ENCODE data around the gene ADAP1.

Gene ADAP1

DNA sequence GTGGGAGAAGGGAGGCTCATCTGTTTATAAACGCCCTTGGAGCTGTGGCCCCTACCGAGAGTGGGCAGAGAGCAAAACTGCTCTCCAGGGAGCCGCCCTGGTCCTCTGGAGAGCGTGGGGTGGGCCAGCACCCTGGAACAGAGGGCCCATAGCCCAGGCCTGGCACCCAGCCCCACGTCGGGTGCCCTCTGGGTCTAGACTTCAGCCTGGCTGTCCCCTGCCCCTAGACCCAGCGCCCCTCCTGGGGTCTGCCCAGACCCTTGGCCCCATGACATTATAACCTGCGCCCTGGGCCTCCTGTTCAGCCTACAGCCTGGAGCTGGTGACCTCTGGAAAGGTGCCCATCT, 53.5 kb downstream of the ADAP1 start:
- peaks cover 3 to 36% (median 29%) of the 10 kb centered on the region in 3 donors for H3K36me3 ChIP-seq

DNA sequence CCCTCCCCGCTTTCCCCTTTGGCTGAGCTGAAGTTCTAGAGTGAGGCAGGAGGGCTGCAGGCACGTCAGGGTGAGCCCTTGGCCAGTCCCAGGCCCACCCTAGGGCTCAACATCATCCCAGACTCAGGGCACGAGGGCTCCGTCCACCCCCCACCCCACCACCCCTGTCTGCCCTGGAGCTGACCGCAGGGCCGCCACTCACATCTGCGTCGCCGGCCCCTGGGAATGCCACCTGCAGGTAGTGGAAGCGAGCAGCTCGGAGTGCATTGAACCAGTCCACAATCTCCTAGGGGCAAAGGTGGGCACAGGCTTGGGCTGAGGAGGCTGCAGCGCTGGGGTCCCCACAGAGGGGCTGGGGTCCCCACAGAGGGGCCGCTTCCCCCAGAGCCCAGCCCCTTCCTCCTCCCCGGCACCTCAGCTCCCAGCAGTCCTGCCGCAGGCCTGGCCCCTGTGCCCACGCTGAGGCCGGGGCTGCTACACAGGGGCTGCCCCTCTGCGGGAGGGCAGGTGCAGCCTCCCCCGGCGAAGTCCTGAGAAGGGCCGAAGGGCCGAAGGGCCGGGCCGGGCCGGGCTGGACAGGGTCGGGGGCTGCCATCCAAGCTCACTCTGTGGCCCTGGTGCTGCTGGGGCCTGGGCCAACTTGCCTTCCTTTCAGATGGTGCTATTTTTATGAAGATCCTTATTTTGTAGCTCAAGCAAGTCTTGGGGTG, 54.0 kb downstream of the ADAP1 start:
- TF ChIP-seq, protein P1, sequence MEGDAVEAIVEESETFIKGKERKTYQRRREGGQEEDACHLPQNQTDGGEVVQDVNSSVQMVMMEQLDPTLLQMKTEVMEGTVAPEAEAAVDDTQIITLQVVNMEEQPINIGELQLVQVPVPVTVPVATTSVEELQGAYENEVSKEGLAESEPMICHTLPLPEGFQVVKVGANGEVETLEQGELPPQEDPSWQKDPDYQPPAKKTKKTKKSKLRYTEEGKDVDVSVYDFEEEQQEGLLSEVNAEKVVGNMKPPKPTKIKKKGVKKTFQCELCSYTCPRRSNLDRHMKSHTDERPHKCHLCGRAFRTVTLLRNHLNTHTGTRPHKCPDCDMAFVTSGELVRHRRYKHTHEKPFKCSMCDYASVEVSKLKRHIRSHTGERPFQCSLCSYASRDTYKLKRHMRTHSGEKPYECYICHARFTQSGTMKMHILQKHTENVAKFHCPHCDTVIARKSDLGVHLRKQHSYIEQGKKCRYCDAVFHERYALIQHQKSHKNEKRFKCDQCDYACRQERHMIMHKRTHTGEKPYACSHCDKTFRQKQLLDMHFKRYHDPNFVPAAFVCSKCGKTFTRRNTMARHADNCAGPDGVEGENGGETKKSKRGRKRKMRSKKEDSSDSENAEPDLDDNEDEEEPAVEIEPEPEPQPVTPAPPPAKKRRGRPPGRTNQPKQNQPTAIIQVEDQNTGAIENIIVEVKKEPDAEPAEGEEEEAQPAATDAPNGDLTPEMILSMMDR (IDR thresholded peaks at IDR 0.05): no peak
- DNase-seq: no peak
- Histone ChIP-seq H3K36me3 (peaks cover 9 to 42% (median 35%) of the 10 kb centered on the region in 3 donors), H3K9me3 (no peaks in the 10 kb centered on the region), H3K4me3 (no peak overlapping the region), H3K4me1 (peaks cover 0 to 19% (median 9%) of the 10 kb centered on the region in 4 donors), H3K27ac (no peak overlapping the region), H3K27me3 (peaks cover 0 to 13% of the 10 kb centered on the region in 2 donors)
- intact Hi-C loops (cut with DNase I; ENCODE audit: low total_unique reads): no loop called here

More for the DNA sequence above, 53.5 kb downstream of the ADAP1 start:
- intact Hi-C loops (cut with DNase I; ENCODE audit: low total_unique reads): no loop called here
- DNase-seq: no peak
- Histone ChIP-seq H3K4me1 (peaks cover 0 to 19% (median 9%) of the 10 kb centered on the region in 4 donors), H3K27me3 (peaks cover 0 to 13% of the 10 kb centered on the region in 2 donors), H3K27ac (no peak overlapping the region), H3K9me3 (no peaks in the 10 kb centered on the region), H3K4me3 (no peak overlapping the region)
- TF ChIP-seq, protein P1 (IDR thresholded peaks at IDR 0.05): no peak

DNA sequence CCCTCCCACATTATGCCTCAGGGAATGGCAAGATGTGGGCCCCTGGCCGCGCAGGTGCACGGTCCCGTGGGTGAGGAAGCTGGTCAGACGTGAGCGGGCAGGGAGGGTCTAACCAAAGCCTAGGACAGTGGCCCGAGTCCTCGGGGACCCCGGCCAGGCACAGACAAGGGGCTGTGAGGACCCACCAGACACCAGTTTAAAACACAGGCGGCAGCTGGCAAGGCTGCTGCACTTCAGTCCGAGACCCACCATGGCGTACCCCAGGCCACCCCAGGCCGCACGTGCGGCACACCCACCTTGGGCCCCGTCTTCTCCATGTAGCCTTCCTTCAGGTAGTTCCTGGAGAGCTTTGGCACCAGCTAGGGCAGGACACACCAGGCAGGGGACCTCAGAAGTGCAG, 54.7 kb downstream of the ADAP1 start:
- DNase-seq: no peak
- intact Hi-C loops (cut with DNase I; ENCODE audit: low total_unique reads): no loop called here
- H3K27ac ChIP-seq: no peak overlapping the region
- peaks cover 0 to 19% (median 9%) of the 10 kb centered on the region in 4 donors for H3K4me1 ChIP-seq
- no peaks in the 10 kb centered on the region for H3K9me3 ChIP-seq
- TF ChIP-seq, protein P1 (IDR thresholded peaks at IDR 0.05): no peak
- H3K4me3 ChIP-seq: no peak overlapping the region
- peaks cover 16 to 48% (median 41%) of the 10 kb centered on the region in 3 donors for H3K36me3 ChIP-seq
- H3K27me3 ChIP-seq: peaks cover 0 to 12% of the 10 kb centered on the region in 2 donors

DNA sequence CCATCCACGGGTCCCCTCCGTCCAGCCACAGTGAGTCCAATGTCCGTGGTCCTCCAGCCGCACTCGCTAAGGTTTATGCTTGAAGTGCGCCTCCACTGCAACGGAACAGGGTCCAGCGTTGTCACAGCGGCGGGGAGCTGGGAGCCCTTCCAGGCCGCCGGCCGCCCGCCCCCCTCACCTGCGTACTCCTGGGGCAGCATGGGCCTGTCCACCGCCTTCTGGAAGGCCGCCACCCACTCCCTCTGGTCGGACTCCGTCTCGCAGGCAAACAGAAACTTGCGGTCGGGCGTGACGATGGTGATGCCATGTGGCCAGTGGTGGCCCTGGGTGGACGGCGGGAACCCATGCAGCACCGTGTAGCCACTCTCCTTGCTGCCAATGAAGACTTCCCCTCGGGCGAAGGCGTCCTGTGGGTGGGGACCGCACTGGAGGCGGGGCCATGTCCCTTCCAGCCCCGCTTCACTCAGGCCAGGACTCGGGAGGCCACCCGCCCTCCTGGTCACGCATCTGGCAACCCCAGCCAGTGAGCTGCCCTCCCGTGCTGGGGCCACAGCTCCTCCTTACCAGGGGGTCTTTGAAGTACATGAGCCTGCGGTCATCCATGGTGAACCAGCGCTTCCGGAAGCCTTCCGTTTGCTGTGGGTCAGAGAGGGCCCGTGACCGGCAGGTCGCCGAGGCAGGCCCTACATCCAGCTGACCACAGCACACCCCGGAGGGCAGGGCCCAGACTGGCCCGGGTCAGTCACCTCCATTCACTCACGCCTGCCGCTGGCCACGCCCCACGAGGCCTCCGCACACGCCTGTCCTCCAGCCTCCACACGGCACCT, 55.4 kb downstream of the ADAP1 start:
- TF ChIP-seq, protein P1 (IDR thresholded peaks at IDR 0.05): no peak
- DNase-seq: no peak
- H3K27me3 ChIP-seq: peaks cover 0 to 6% of the 10 kb centered on the region in 2 donors
- peaks cover 0 to 13% (median 6%) of the 10 kb centered on the region in 4 donors for H3K4me1 ChIP-seq
- H3K36me3 ChIP-seq: peaks cover 23 to 56% (median 49%) of the 10 kb centered on the region in 3 donors
- H3K27ac ChIP-seq: no peak overlapping the region
- no peak overlapping the region for H3K4me3 ChIP-seq
- intact Hi-C loops (cut with DNase I; ENCODE audit: low total_unique reads): no loop called here
- H3K9me3 ChIP-seq: no peaks in the 10 kb centered on the region

DNA sequence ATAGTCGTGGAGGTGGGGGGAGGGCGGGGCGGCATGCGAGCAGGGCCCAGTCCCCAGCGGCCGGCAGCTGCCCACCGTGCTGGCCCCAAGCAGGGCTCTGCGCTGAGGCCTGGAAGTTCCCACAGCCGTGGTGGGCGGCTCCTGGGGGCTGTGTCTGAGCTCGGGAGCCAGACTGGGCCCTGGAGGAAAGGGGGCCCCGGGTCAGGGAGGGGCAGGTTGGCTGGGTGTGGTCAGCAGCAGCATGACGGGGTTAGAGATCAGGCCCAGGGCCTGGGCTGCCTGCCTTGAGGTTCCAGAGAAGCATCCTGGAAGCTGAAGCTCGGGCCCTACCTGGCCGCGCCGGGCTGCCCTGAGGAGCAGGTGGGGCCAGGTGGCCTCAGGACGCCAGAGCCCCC, 56.0 kb downstream of the ADAP1 start:
- no peak overlapping the region for H3K27ac ChIP-seq

More for the DNA sequence above, 56.0 kb downstream of the ADAP1 start:
- intact Hi-C loops (cut with DNase I; ENCODE audit: low total_unique reads): no loop called here
- Histone ChIP-seq H3K9me3 (no peaks in the 10 kb centered on the region), H3K4me1 (peaks cover 0 to 13% (median 6%) of the 10 kb centered on the region in 4 donors), H3K36me3 (peaks cover 27 to 62% (median 55%) of the 10 kb centered on the region in 3 donors), H3K27me3 (peaks cover 0 to under 1% of the 10 kb centered on the region in 2 donors), H3K4me3 (no peak overlapping the region)
- DNase-seq: no peak
- TF ChIP-seq, protein P1 (IDR thresholded peaks at IDR 0.05): no peak
